Ovary (tissue), 9 donors: ENCODE data around the gene INPP5D. TPM values are rescaled to one million over a fixed set of nuclear protein-coding genes. Genes with fewer than 3 reads are reported as not detected.

Experiments used
- DNase-seq, 5 donors: peaks; one replicate each; pipeline ENCODE4 v3.0.0-alpha.2; 2019 to 2020
- H3K27ac ChIP-seq, 2 donors: fragments of 200-600 bp; one replicate each; pipeline versions ENCODE4 v1.5.1 to v1.8.0; 2019 to 2022
- H3K27me3 ChIP-seq: fragments of 200-600 bp; one replicate; pipeline ENCODE4 v1.8.0; 2022
- H3K36me3 ChIP-seq: fragments of 200-600 bp; sonication (generic); one replicate; pipeline ENCODE4 v1.5.1; 2019
- H3K4me1 ChIP-seq: one replicate; pipeline ENCODE4 v1.8.1; 2013; ENCODE audit warnings: mild to moderate bottlenecking, moderate library complexity; ENCODE audit not compliant: insufficient read depth
- H3K4me3 ChIP-seq: fragments of 200-600 bp; sonication (generic); one replicate; pipeline ENCODE4 v1.5.1; 2017
- H3K9me3 ChIP-seq, 2 donors: fragments of 200-600 bp in 1 of 2; sonication (generic) in 1 of 2; one replicate each; pipeline versions ENCODE4 v1.5.1 to v1.8.1; 2013 to 2019; ENCODE audit warnings: mild to moderate bottlenecking in 1 of 2, moderate library complexity in 1 of 2
- EP300 ChIP-seq: sonication (generic); formaldehyde crosslinking; IDR thresholded peaks from one replicate; pipeline ENCODE4 v1.6.1; 2017; ENCODE audit warnings: antibody characterized with exemption
- POLR2A ChIP-seq: fragments of 450-650 bp; IDR thresholded peaks from one replicate; pipeline ENCODE4 v1.6.1; 2017; ENCODE audit warnings: antibody characterized with exemption, mild to moderate bottlenecking, moderate library complexity
- WGBS, 3 donors: extraction: QIAGEN DNeasy Blood & Tissue Kit in 1 of 3; methylation state at CpG; one replicate each; pipeline versions ENCODE4 v1.1.5 to v1.1.7; 2013 to 2017; 5-methylcytosine and 5-hydroxymethylcytosine counted together
- intact Hi-C, 4 donors: fragments of 100-400 bp; cut with DNase I; formaldehyde crosslinking; loops; one replicate each; pipeline versions ENCODE4 v1.11.0 to v1.15.1; 2022 to 2023
- polyA plus RNA-seq, 2 donors: library from polyadenylated mRNA; stranded (reverse); fragments of 200-250 nt in 1 of 2; fragments of 350-450 nt in 1 of 2; fragmentation: Illumina TruSeq in 1 of 2; extraction: RNeasy Lipid Tissue Mini Kit (QIAGEN cat#74804) in 1 of 2; gene quantifications; one replicate each; pipeline ENCODE4 v1.2.3, GENCODE V29; 2013 to 2014
- total RNA-seq, 7 donors: library from RNA; depleted of rRNA in 2 of 7; stranded (reverse); fragments of >200 nt in 2 of 7; fragmentation: NEBNext Ultra II Directional in 3 of 7; extraction: Animal tissue kit (Norgen Biotek cat#: 25700) in 3 of 7; gene quantifications; one replicate each; pipeline versions ENCODE4 v1.1.0 to v1.2.4, GENCODE V29; 2016 to 2023
- TF ChIP-seq, protein P1 (sequence below), 3 donors: fragments of 450-650 bp in 2 of 3; fragments of 200-600 bp in 1 of 3; IDR thresholded peaks; one replicate each; pipeline versions ENCODE4 v1.5.1 to v1.8.0; 2016 to 2022; ENCODE audit warnings: antibody characterized with exemption in 3 of 3, mild to moderate bottlenecking in 1 of 3
- donor health status: DM: no; HTN: no; CAD: no; lungs with moderate emphysema.
- donor health status: DM: no; HTN: no; CAD: no.
- donor health status: Bipolar disorder and iron deficiency.
- donor health status: DM: yes; HTN: yes; CAD: no.
- donor health status: DM: no; HTN: no; CAD: no.
- donor health status: DM: yes; HTN: yes; CAD: no.

Gene INPP5D
- total and polyA plus RNA-seq, 9 donors, result 4.1 to 14.4 (median 7.7) TPM

- WGBS, 3 donors, result 62 to 81% (median 67%) methylated on average over 4 of the region's 4 CpGs
- H3K9me3 ChIP-seq, result no peaks in the 10 kb centered on the region
- TF ChIP-seq, protein P1, sequence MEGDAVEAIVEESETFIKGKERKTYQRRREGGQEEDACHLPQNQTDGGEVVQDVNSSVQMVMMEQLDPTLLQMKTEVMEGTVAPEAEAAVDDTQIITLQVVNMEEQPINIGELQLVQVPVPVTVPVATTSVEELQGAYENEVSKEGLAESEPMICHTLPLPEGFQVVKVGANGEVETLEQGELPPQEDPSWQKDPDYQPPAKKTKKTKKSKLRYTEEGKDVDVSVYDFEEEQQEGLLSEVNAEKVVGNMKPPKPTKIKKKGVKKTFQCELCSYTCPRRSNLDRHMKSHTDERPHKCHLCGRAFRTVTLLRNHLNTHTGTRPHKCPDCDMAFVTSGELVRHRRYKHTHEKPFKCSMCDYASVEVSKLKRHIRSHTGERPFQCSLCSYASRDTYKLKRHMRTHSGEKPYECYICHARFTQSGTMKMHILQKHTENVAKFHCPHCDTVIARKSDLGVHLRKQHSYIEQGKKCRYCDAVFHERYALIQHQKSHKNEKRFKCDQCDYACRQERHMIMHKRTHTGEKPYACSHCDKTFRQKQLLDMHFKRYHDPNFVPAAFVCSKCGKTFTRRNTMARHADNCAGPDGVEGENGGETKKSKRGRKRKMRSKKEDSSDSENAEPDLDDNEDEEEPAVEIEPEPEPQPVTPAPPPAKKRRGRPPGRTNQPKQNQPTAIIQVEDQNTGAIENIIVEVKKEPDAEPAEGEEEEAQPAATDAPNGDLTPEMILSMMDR (IDR thresholded peaks at IDR 0.05), result no peak
- TF ChIP-seq POLR2A (no peak), EP300 (no peak)
- no peaks in the 10 kb centered on the region for H3K4me1 ChIP-seq
- H3K27ac ChIP-seq, result no peak overlapping the region
- DNase-seq, result no peak
- no peak overlapping the region for H3K4me3 ChIP-seq
- H3K36me3 ChIP-seq, result no peaks in the 10 kb centered on the region
- intact Hi-C loops, result no loop called here
- H3K27me3 ChIP-seq, result no peaks in the 10 kb centered on the region
Measured at GRCh38 chr2:233101141-233101540, 41.0 kb downstream of the INPP5D start.

GRCh38 chr2:233101816-233102215 is 41.7 kb downstream of the INPP5D start:
- Histone ChIP-seq H3K36me3 (no peaks in the 10 kb centered on the region), H3K9me3 (no peaks in the 10 kb centered on the region), H3K4me3 (no peak overlapping the region), H3K4me1 (no peaks in the 10 kb centered on the region), H3K27me3 (no peaks in the 10 kb centered on the region), H3K27ac (no peak overlapping the region)
- WGBS, 3 donors, result 78 to 87% (median 83%) methylated on average over 8 of the region's 8 CpGs
- TF ChIP-seq EP300 (no peak), POLR2A (no peak)
- TF ChIP-seq, protein P1 (IDR thresholded peaks at IDR 0.05), result no peak
- intact Hi-C loops, result no loop called here
- no peak for DNase-seq

GRCh38 chr2:233105156-233105895 is 45.2 kb downstream of the INPP5D start:
- Histone ChIP-seq H3K4me3 (no peak overlapping the region), H3K27ac (no peak overlapping the region), H3K36me3 (no peaks in the 10 kb centered on the region), H3K9me3 (no peaks in the 10 kb centered on the region), H3K27me3 (no peaks in the 10 kb centered on the region), H3K4me1 (no peaks in the 10 kb centered on the region)
- DNase-seq, result no peak
- TF ChIP-seq EP300 (no peak), POLR2A (no peak)
- TF ChIP-seq, protein P1 (IDR thresholded peaks at IDR 0.05), result no peak
- intact Hi-C loops, result no loop called here
- 82 to 88% (median 85%) methylated on average over 17 of the region's 17 CpGs for WGBS, 3 donors

- no peak overlapping the region for H3K27ac ChIP-seq
- H3K27me3 ChIP-seq, result no peaks in the 10 kb centered on the region
- TF ChIP-seq EP300 (no peak), POLR2A (no peak)
- TF ChIP-seq, protein P1 (IDR thresholded peaks at IDR 0.05), result no peak
- H3K4me3 ChIP-seq, result no peak overlapping the region
- no peaks in the 10 kb centered on the region for H3K4me1 ChIP-seq
- intact Hi-C loops, result no loop called here
- DNase-seq, result no peak
- WGBS, 3 donors, result 74 to 88% (median 84%) methylated on average over 4 of the region's 4 CpGs
- no peaks in the 10 kb centered on the region for H3K9me3 ChIP-seq
- H3K36me3 ChIP-seq, result no peaks in the 10 kb centered on the region
Measured at GRCh38 chr2:233105930-233106329, 45.8 kb downstream of the INPP5D start.
